IPS-11a (cell line): Measurements from ENCODE around the gene DAAM1.

Source experiments
- H3K4me3 ChIP-seq: one replicate; pipeline ENCODE4 v1.5.1; 2013; ENCODE audit warnings: low read depth, low read length, control low read depth

Gene DAAM1

DNA sequence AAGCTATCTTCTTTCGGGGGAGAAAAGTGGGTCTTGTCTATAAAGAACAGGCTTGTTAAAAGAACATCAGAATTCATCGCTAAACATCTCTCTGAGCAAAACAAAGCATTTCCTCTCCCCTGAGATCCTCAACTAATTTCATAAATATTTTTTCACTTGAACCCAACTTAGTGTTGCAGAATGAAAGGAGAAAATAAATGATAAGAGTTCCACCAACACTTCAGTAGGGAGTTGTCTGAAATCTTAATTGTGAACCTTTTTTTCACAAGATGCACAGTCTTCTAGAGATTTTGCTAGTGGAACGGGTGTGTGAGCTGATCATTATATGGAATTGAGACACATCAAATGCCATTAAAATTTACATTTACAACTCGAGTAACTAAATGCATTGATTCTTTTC lies 1.3 kb upstream of the DAAM1 start:
- no peak overlapping the region for H3K4me3 ChIP-seq

DNA sequence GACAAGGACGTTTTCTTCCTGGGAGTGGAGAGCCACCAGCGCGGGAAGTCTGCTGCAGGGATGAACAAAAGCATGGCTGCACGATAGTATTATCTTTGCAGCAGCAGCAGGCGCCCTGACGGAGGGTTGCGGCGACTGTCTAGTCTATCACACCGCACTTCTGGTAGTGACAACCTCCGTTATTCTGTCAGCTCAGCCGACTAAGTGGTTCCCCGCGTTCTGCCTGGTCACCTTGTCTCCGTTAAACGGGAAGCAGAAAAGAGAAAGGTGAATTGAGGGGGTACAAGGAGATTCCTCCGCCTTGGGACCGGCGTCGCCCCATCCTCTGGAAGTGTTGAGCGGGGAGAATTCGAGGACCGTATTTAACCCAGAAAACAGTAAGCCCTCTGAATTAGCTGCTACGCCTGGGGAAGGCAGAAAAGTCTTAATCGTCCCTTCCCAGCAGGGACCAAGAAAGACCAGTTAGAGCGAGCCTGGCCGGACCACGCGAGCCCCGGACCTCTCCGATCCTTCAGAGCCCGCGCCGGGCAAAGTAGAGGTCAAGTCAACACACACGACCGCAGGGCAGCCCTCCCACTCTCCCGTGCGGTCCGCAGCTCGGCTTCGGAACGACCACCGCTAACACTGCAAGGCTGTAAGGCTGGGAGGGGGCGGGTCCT lies 536 bp upstream of the DAAM1 start:
- peak overlapping the region; percentile 63 for H3K4me3 ChIP-seq

DNA sequence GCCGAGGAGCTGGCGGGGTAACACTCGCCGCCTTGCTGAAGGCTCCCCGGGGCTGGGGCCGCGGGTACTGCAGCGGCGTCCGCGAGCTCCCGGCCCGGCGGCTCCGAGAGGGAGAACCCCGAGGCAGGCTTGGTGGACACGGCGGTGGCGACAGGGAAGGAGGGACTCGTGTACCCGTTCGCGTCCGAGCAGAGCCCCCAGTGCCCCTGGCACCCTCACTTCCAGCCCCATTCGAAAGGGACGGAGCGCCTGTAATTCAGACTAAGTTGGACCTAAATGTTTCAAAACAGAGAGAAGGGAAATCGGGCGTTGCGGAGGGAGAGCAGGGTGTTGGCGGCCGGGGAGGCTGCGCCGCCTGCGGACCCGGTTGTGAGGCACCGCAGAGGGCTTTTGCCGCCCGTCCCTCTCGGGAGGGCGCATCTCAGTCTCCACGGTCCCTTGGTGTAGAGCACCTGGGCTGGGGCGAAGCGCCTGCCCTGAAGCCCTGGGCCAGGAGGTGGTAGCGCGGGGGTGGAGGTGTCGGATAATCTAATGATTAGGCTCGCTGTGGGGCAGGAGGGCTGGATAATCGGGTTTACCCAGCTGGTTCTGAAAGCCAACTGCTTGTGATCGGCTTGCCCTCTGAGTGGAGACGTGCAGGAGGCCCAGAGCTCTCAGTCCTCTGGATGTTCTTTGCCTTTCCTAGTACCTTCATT lies 771 bp downstream of the DAAM1 start:
- peak overlapping the region; percentile 77 for H3K4me3 ChIP-seq

DNA sequence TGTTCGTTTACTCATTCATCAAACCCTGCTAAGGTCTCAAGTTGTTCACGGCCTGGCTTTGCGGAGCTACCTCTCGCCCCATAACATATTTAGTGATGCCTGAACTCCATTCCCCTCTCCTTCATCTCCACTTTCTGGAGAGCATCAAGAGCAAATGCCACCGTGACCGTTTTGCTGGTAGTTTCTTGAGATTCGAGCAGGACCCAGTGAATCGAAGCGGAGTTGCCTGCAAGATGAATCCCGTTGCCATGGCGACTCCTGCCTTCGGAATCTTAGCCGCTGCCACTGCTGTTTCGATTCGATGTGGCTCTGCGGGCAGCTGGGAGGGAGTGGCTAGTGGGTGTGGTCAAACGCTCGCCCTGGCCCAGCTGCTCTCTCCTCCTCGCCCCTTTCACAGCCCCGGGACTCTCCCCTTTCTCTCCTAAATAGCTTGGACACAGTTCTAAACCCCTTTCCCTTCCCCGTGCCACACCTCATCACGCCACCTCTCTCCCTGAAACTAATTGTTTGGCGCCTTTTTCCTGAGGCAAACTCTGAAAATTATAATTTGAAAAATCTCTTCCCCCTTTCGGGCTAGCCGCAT lies 1.4 kb downstream of the DAAM1 start:
- peak overlapping the region; percentile 77 for H3K4me3 ChIP-seq

DNA sequence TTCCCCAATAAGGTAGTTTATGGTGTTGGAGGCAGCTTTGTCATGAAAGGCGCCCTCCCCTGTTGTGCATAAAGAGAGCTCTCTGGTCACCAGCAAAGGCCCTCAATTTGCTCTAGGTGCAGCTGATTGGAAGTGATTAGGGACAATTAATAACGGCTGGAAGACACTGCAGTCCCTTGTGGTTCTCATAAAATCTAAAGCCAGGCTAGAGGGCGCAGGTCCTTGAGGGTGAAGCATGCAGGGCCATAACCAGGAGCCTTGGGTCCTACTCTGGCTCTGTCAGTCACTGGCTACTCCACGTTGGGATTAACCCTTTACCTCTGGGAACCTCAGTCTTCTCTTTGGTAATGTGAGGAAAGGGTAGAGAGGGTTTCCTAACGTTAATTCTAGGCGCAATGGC lies 1.9 kb downstream of the DAAM1 start:
- H3K4me3 ChIP-seq: peak overlapping the region; percentile 77

DNA sequence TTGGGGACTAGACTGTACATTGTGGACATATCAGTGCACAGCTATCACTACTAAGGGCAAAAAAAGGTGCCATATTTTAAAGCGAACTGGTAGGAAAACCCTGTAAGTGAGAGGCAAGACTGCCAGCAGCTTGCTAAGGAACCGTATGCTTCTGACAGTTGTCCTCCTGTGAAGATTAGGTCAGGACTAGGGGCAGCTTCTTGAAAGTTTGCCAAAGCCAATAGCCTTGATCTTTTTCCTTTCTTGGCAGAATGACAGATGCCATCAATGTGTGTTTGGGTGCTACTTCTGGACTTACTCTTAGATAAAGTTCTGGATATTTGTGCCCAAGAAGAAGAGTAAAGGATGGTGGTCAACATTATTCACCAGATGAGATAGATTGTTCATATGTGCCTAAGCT lies 7.4 kb downstream of the DAAM1 start:
- no peak overlapping the region for H3K4me3 ChIP-seq

DNA sequence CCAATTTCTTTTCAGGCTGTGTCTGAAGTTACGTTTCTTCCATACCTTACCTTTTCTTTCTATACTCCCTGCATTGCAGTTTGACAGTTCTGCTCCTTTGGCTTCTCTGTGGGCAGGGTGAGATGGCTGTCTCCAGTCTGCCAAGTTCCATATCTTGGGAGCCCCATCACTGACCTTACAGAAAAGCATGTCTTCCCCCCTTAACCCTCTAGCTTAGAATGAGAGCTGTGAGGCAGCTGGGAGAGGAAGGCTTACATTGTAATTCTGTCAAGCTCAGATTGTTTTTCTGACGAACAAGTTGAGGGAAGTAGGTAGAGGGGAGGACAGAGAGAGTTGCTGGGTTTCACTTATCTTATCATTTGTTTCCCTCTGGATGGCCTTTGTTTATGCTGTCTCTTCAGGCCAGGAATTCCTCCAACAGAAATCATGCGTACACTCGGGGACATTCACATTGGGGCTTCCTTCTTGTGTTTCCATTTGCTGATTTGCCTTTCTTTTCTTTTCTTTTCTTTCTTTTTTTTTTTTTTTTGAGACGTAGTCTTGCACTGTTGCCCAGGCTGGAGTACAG lies 9.3 kb downstream of the DAAM1 start:
- H3K4me3 ChIP-seq: no peak overlapping the region

DNA sequence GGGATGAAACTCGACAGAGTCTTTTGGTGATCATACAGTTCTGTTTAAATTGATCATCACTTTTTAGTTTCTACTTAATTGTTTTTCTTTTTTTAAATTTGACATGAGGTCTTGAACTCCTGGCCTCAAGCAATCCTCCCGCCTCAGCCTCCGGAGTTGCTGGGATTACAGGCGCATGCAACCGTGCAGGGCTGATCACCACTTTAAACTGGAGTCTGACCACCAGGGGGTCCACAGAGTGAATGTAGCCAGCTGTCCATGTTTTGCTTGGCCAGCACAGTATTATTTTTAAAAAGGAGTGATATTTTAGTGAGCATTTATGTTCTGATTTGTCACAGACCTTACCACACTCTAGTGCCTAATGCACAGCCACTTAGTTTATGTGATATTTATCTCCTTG lies 10.7 kb downstream of the DAAM1 start:
- H3K4me3 ChIP-seq: no peak overlapping the region

DNA sequence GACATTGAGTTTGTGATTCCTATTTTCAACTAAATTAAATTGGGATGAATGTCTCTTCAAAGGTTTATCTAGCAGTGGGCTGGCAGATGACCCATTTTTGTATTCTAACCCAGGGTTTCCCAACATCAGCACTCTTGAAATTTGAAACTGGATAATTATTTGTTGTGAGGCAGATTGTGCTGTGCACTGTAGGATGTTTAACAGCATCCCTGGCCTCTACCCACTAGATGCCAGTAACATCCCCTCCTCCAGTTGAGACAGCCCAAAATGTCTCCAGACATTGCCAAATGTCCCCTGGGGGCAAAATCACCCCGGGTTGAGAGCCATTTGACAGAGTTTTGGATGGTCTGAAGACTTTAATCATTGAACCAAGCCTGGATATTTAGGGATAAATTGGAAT lies 11.1 kb downstream of the DAAM1 start:
- H3K4me3 ChIP-seq: no peak overlapping the region

DNA sequence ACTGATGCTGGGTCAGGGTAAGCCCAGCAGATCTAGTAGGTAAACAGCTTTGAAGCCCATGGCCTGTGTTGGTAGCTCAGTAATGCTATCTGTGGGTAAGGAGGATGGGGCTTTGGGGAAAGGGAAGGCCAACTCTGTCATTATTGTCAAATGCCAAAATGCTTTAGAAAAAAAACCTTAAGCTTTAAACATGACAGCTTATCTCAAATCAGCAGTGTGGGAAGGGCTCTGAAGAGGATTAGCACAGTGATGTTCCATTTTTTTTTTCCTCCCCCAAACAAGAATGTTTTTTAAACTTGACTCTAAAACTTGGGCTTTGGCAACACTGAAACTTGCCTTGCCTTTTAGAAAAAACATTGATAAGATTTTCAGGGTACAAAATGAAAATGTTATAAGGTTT lies 11.7 kb downstream of the DAAM1 start:
- no peak overlapping the region for H3K4me3 ChIP-seq

DNA sequence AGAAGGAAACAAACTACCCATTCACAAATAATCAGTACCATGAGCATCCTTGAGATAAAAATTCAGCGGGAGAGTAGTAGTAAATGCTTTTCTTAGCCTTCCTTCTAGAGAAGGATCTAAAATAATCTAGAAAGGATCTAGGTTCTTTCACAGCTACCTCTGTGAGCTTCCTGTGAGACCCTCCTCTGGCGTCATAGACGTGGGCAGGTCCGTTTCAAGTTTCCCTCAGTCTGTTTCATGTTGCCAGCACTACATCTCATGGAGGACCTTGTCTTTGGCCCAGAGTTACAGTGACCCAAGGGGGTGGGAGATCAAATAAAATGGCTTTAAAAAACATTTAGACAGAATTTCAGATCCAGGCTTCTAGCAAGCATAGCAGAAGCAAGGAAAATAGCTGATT lies 13.6 kb downstream of the DAAM1 start:
- no peak overlapping the region for H3K4me3 ChIP-seq

DNA sequence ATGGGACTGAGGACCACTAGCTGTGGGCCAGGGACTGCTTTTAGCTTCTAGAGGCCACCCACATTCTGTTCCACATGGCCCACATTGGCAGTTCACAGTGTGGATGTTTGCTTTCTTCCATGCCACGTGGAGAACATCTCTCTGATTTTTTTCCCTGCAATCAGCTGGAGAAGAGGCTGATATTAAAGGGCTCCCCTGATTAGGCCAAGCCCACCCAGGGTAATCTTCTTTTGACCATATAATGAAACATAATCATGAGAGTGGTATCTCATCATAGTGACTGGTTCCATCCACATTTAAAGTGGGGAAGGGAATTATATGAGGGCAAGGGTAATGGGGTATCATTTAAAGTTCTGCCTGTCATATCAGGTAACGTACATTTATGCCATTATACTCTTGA lies 15.8 kb downstream of the DAAM1 start:
- no peak overlapping the region for H3K4me3 ChIP-seq

DNA sequence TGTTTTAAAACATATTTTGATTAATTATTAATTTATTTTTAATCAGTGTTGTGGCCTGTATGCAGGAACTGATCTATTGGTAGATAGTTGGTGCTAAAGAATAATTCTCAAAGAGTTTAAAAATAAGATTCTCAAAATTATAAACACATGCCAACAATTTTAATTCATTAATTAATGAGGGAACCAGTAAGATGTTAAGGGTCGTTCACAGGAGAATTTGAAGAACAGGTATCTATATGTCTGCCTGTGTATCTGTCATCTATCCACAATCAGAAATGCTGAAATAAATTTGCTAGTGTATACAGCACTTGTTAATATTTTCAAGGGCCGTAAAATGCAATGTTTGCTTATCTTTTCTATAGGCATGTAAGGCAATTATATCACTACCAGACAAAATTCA lies 18.4 kb downstream of the DAAM1 start:
- no peak overlapping the region for H3K4me3 ChIP-seq

DNA sequence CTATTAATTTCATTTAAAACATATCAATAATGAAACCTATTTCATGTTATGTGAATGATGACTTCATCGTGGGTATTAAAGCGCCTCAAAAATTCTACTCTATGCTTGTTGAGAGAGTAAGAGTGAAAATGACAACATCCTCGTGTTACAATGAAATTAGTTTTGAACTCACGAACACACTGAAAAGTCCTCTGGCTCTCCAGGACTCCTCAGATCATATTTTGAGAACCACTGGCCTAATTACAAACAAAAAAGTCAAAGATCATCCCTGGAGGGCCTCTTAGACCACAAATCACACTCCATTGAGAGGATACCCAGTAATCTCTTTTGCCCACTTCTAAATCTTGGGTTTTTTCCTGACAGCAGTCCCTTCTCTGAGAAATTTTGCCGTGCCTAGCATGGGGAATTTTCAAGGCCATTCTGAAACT lies 19.1 kb downstream of the DAAM1 start:
- H3K4me3 ChIP-seq: no peak overlapping the region

DNA sequence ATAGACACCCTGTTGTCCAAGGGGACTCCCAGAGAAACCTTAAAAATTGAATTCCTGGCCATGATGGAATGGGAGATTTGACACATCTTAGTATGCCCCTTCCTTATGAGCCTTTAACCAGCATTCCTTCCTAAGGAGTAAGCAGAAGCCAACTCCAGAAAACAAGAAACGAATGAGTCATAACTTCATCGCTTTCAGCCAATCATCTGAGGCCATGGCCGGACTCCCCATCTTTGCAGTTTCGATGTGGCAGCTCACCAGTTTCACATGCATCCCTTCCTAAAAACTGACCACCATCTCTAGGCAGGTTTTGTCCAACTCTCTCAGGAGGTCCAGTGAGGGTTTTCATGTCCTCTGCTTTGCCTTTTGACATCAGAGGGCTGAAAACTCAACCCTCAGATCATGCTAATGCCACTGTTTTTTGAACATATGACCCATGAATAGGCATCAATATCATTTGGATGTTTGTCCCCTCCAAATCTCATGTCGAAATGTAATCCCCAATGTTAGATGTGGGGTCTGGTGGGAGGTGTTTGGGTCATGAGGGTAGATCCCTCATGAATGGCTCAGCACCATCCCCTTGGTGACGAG lies 19.9 kb downstream of the DAAM1 start:
- H3K4me3 ChIP-seq: no peak overlapping the region

DNA sequence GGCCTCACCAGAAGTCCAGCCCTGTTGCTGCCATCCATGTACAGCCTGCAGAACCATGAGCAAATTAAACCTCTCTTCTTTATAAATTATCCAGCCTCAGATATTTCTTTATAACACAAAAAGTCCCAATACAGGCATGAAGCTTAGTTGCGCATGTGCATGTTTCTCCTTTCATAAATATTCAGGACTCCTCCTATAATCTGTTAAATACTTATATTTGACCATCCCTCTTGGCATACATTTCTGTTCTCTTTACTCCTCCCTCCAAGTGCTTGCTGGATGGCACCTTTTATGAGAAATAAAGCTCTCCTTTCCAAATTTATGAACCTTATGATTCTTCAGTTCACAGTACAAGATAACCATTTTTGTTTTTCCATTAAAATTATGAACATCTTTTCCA lies 20.5 kb downstream of the DAAM1 start:
- no peak overlapping the region for H3K4me3 ChIP-seq

DNA sequence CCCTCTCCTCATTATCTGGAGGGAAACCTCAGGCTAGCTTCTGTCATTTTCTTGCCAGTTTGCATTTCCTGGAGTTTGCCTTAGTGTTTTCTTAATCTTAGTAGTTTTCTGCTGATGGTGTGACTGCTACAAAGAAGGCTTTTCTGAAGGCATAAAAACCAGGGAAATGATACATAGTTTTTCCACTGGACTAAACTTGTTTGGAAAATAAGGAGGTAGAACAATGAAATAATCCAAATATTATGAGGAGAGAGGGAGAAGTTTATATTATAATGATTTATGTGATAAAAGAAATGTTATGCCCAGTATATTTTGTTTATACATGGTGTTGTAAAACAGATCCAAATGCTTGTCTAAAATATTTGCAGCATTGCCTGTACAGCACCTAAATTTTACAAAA lies 22.2 kb downstream of the DAAM1 start:
- H3K4me3 ChIP-seq: no peak overlapping the region

DNA sequence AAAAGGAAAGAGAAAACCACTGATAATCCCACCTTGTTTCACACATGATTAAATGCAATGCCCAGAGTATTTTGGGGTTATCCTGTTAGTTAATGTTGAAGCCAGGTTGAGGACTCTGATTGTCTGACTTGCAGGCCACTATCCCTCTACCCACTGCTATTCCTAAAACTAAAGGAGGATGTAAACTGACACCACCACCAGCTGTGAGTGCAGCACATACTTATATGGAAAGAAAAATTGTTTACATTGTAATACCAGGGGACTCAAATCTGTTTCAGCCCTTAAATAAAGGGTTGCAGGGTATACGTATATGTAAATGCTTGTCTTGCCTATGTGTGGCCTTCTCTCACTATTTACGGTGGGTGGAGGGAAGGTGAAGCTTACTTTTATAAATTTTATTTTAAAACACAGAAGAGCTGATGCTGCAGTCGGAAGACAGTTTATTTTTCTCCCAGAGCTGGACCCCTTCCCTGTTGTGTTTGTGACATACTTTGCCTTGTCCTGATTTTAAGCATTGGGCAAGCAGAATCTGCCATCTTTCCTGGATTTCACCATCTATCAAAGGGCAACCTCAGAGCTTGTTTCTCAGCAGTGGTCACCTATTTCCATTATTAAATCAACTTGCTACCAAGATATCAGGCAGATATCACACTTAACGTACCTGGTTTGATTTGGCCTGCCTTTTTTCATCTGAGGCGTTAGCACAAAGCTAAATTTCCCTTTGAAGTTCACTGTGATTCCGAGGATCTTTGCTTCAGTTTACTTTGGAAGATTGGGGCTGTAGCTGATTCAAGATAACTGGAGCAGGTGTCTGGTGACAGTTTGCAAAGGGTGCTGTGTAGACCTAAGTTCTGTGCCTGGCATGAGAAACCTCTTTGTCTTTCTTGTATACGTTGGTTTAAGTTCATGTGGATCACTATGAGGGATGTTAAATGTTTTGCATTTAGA lies 25.2 kb downstream of the DAAM1 start:
- H3K4me3 ChIP-seq: no peak overlapping the region

DNA sequence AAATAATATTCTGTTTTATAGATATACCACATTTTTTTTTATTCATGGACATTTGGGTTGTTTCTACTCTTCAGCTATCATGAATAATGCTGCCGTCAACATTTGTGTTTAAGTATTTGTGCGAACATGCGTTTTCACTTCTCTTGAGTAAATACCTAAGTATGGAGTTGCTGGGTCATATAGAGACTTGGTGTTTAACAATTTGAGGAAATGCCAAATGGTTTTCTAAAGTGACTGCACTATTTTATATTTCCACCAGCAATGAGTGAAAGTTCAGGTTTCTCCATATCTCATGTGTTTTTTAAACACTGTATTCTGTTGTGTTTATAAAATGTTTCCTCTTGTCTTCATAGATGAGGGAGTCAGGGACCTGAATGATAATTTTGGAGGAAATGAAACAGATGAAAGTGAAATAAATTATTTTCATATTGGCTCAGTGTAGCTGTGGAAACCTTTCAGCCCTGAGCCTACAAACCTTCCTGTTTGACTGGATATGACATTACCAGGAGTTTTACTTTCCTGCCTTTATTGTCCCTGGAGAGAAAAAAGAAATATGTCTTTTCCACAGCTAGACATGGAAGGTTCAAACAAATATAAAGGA lies 26.3 kb downstream of the DAAM1 start:
- no peak overlapping the region for H3K4me3 ChIP-seq

DNA sequence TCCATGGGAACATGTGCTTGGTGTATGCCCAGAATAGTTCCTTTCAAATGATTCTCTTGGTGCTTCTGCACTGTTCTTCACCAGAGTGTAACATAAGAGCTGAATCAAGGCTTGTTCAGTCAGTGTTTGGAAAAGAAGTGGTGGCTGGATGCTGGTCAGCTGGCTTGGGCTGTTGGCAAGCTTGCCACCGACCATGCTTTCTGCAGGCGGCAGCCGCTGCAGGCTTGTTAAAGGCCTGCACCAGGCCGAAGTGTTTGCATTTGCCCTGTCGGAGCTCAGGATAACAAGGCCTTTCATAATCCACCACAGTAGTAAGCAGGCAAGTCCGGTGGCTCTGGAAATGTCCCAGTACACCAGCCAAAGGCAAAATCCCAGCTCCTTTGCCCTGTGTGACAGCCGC lies 26.9 kb downstream of the DAAM1 start:
- H3K4me3 ChIP-seq: no peak overlapping the region
